Left ventricle myocardium inferior (tissue), 1 donor: ENCODE data around the gene GSE1. TPM values are rescaled to one million over a fixed set of nuclear protein-coding genes. Genes with fewer than 3 reads are reported as not detected.
A peak's percentile ranks its signal among the peaks of the same experiment; 100 is the strongest.

Experiments
- DNase-seq: peaks from one replicate; pipeline ENCODE4 v3.0.0-alpha.2; 2020
- H3K27ac ChIP-seq: fragments of 200-600 bp; replicated peaks from 2 replicates; pipeline ENCODE4 v1.8.0; 2021
- H3K27me3 ChIP-seq: fragments of 200-600 bp; 2 replicates; pipeline ENCODE4 v1.8.0; 2021; ENCODE audit warnings: low read depth
- H3K36me3 ChIP-seq: fragments of 200-600 bp; 2 replicates; pipeline ENCODE4 v1.8.0; 2021
- H3K4me1 ChIP-seq: fragments of 200-600 bp; 2 replicates; pipeline ENCODE4 v1.8.0; 2021
- H3K4me3 ChIP-seq: fragments of 200-600 bp; 2 replicates; pipeline ENCODE4 v1.8.0; 2021; ENCODE audit warnings: mild to moderate bottlenecking, moderate library complexity
- H3K9me3 ChIP-seq: fragments of 200-600 bp; replicated peaks from 2 replicates; pipeline ENCODE4 v1.8.0; 2021
- intact Hi-C: fragments of 100-400 bp; cut with micrococcal nuclease; formaldehyde crosslinking; loops from one replicate; pipeline ENCODE4 v1.11.0; 2022
- total RNA-seq: library from RNA; stranded (reverse); fragmentation: NEBNext Ultra II Directional; extraction: Animal tissue kit (Norgen Biotek cat#: 25700); gene quantifications from one replicate; pipeline ENCODE4 v1.2.1, GENCODE V29; 2021
- TF ChIP-seq, protein P1 (sequence below): fragments of 200-600 bp; IDR thresholded peaks from 2 replicates; pipeline ENCODE4 v1.8.0; 2021; ENCODE audit warnings: antibody characterized with exemption, mild to moderate bottlenecking, borderline replicate concordance
- donor health status: DM: no; HTN: yes; CAD: no; lungs with severe emphysema.

GSE1 gene
- total RNA-seq, 1 donor from 2014 or later: 34.2 TPM

GRCh38 chr16:85650844-85651628, 37.9 kb downstream of the GSE1 start:
- Histone ChIP-seq H3K36me3 (peaks cover 29% of the 10 kb centered on the region), H3K4me3 (no peak overlapping the region), H3K9me3 (no peaks in the 10 kb centered on the region), H3K4me1 (peaks cover 32% of the 10 kb centered on the region), H3K27me3 (no peaks in the 10 kb centered on the region), H3K27ac (peak overlapping the region; percentile 30)
- peak; percentile 47 for DNase-seq
- intact Hi-C loops: no loop called here
- TF ChIP-seq, protein P1, sequence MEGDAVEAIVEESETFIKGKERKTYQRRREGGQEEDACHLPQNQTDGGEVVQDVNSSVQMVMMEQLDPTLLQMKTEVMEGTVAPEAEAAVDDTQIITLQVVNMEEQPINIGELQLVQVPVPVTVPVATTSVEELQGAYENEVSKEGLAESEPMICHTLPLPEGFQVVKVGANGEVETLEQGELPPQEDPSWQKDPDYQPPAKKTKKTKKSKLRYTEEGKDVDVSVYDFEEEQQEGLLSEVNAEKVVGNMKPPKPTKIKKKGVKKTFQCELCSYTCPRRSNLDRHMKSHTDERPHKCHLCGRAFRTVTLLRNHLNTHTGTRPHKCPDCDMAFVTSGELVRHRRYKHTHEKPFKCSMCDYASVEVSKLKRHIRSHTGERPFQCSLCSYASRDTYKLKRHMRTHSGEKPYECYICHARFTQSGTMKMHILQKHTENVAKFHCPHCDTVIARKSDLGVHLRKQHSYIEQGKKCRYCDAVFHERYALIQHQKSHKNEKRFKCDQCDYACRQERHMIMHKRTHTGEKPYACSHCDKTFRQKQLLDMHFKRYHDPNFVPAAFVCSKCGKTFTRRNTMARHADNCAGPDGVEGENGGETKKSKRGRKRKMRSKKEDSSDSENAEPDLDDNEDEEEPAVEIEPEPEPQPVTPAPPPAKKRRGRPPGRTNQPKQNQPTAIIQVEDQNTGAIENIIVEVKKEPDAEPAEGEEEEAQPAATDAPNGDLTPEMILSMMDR: no peak

DNA sequence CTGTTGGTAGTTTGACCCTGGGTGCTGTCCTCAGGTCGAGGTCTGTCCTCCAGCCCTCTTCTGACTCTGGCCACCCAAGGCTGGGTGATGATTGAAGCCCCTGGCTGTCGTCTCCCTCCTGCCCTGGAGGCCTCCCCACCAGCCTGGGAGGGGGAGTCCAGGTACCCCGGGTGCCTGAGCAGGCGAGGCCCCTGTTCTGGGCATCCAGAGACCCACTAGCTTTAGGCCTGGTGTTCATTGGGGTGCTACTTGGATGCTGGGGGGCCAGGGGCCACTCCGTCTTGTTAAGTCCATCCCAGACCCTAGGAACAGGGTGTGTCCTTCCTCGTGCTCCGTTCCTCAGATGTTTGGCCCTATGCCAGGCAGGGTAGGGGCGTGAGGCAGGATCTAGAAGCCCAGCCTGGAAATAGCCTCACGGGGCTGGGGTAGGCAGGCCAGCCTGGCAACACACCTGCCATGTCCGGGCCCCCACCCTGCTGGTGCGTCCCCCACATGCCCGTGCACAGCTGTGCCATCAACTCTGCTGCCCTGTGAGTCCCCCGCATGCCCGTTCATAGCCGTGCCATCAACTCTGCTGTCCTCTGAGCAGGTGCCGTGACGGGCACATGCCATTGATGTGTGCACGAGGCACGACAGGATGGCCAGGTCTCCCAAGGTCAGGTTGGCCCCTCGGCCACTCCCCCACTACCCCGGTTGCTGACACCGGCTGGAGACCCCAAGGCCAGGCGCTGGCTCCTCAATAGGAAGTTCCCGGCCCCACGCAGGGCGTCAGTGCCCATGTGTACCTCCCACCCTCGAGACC, 38.7 kb downstream of the GSE1 start:
- Histone ChIP-seq H3K4me1 (peaks cover 32% of the 10 kb centered on the region), H3K9me3 (no peaks in the 10 kb centered on the region), H3K27ac (peak overlapping the region; percentile 67), H3K36me3 (peaks cover 37% of the 10 kb centered on the region), H3K4me3 (no peak overlapping the region), H3K27me3 (no peaks in the 10 kb centered on the region)
- no peak for DNase-seq
- intact Hi-C loops: no loop called here
- TF ChIP-seq, protein P1: no peak

DNA sequence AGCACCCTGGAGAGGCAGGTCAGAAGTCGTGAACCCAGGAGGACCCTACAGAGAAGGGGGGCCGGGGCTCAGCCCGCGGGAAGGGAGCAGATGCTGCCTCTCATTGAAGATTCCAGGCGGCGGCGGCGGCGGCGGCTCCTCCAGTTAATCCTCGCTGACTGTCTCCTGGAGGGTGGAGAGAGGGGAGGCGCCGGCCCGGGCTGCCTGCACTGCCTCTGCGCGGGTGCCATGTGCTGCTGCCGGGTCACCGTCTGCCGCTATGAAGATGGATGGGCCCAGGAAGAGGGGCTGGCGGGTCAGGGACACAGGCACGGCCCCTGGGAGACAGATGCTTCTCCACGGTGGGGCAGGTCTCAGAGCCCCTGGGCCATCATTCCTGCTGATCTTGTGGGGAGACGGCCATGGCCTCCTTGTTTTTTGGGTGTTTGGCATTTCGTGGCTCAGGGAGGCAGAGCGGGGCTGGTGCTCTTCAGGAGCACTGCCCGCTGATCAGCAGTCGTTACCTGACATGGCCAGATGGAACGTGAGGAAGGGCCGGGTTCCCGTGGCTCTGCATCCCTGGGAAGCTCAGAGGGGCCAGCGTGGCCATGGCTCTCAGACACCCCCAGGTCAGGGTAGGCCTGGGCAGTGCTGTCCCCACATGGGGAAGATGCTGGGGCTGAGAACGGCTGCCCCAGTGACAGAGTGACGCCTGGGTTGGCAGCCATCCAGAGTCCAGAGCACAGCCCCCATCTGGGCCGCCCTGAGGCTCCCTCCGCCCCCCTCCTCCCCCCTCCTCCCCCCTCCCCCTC, 39.5 kb downstream of the GSE1 start:
- DNase-seq: peak; percentile 47
- Histone ChIP-seq H3K4me3 (no peak overlapping the region), H3K27me3 (no peaks in the 10 kb centered on the region), H3K36me3 (peaks cover 45% of the 10 kb centered on the region), H3K4me1 (peaks cover 32% of the 10 kb centered on the region), H3K27ac (peak overlapping the region; percentile 67), H3K9me3 (no peaks in the 10 kb centered on the region)
- intact Hi-C loops: no loop called here
- TF ChIP-seq, protein P1: no peak

DNA sequence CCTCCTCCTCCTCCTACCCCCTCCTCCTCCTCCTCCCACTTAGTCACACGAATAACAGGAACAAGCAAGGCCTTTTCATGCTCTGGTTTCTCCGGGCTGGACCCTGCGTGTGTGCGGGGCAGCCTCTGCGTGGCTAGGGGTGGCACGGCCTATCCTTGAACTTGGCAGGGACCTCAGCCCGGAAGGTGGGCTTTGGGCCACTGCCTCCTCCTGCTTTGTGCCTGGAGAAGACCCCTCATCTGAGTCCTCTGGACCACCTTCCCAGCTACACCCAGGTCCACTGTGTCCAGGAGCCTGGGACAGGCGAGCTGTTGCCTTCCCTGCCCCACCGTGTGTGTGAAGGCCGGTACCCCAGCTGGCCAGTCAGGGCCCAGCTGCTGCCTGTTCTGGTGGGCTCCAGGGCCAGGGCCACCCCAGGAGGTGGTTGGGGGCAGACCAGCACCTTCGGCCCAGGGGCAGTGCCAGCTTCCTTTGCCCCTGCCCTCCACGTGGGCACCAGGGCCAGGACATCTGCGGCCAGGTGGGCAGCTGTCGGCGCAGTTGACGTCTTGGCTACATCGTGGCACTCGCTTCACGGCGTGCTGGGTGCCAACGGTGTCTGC, 40.3 kb downstream of the GSE1 start:
- H3K9me3 ChIP-seq: no peaks in the 10 kb centered on the region
- no peaks in the 10 kb centered on the region for H3K27me3 ChIP-seq
- peak overlapping the region; percentile 58 for H3K27ac ChIP-seq
- H3K4me1 ChIP-seq: peaks cover 32% of the 10 kb centered on the region
- H3K4me3 ChIP-seq: no peak overlapping the region
- intact Hi-C loops: no loop called here
- H3K36me3 ChIP-seq: peaks cover 47% of the 10 kb centered on the region
- TF ChIP-seq, protein P1: no peak
- DNase-seq: no peak
